GM12878 (cell line): ENCODE measurements around the gene SERPINB4. TPM values are rescaled to one million over a fixed set of nuclear protein-coding genes. Genes with fewer than 3 reads are reported as not detected.
"Not testable (repeated sequence)": the region's sequence is repeated elsewhere in the genome, so short reads cannot be mapped to it uniquely, and the experiment has no call there.

Experiments
- ATAC-seq: fragments of 200-7000 bp; cut with Tn5 transposase; 3 replicates; pipeline ENCODE4 v1.9.1; 2020; ENCODE audit warnings: mild to moderate bottlenecking, moderate library complexity
- BruUV-seq: library from RNA; stranded (reverse); fragments of 400-500 nt; replicated peaks from 2 replicates; lab custom pipeline; 2021; lab: Mats Ljungman, UMichigan
- CTCF ChIA-PET: fragments of 300-600 bp; sonication (Branson Sonifier 250); formaldehyde crosslinking; extraction: SDS; loops from one replicate; lab custom pipeline; 2021; ENCODE audit warnings: inconsistent platforms; lab: Yijun Ruan, JAX
- POLR2A ChIA-PET: fragments of 350-600 bp; formaldehyde crosslinking; extraction: SDS; loops from one replicate; lab custom pipeline; 2021; ENCODE audit warnings: inconsistent platforms; lab: Charles Lee
- RAD21 ChIA-PET: fragments of 300-600 bp; sonication (Branson Sonifier 250); formaldehyde crosslinking; loops from one replicate; lab custom pipeline; 2023; ENCODE audit warnings: antibody characterized with exemption; ENCODE audit not compliant: unreplicated experiment; lab: Charles Lee
- SMC1A ChIA-PET: fragments of 300-600 bp; sonication (Branson Sonifier 250); formaldehyde crosslinking; loops from one replicate; lab custom pipeline; 2023; ENCODE audit not compliant: unreplicated experiment, uncharacterized antibody; lab: Charles Lee
- DNase-seq: peaks from one replicate; pipeline ENCODE4 v3.0.0-alpha.2; 2011; ENCODE audit warnings: low read depth, low spot score
- FAIRE-seq: peaks from 3 replicates; lab custom pipeline; 2011; peaks lifted over from hg19 to GRCh38; lab: Jason Lieb, UNC
- H2AFZ ChIP-seq: 2 replicates; pipeline ENCODE4 v1.6.0; 2011; ENCODE audit warnings: low read depth, low read length, control low read depth; ENCODE audit not compliant: control insufficient read depth
- H3K27ac ChIP-seq: 2 replicates; pipeline ENCODE4 v1.5.1; 2011; ENCODE audit warnings: control low read depth; ENCODE audit not compliant: control insufficient read depth, insufficient read depth
- H3K27me3 ChIP-seq, 2 experiments: replicated peaks in 1 of 2; 2 replicates each; pipeline versions ENCODE4 v1.6.0 to v1.6.1; 2011; ENCODE audit warnings: low read length in 1 of 2; ENCODE audit not compliant: control insufficient read depth in 2 of 2, insufficient read depth in 2 of 2
- H3K36me3 ChIP-seq, 2 experiments: 2 replicates each; pipeline ENCODE4 v1.5.1; 2011; ENCODE audit warnings: low read length in 1 of 2; ENCODE audit not compliant: control insufficient read depth in 2 of 2, insufficient read depth in 2 of 2
- H3K4me1 ChIP-seq: 2 replicates; pipeline ENCODE4 v1.6.1; 2011; ENCODE audit warnings: mild to moderate bottlenecking, low read length, moderate library complexity, mixed read lengths; ENCODE audit not compliant: control insufficient read depth, insufficient read depth
- H3K4me2 ChIP-seq: 2 replicates; pipeline ENCODE4 v1.6.0; 2011; ENCODE audit warnings: control low read depth; ENCODE audit not compliant: control insufficient read depth, insufficient read depth
- H3K4me3 ChIP-seq: fragments of 200-600 bp; sonication (generic); 2 replicates; pipeline ENCODE4 v1.5.1; 2016
- H3K79me2 ChIP-seq: 2 replicates; pipeline ENCODE4 v1.6.0; 2011; ENCODE audit warnings: low read length; ENCODE audit not compliant: control insufficient read depth, insufficient read depth
- H3K9ac ChIP-seq: 2 replicates; pipeline ENCODE4 v1.8.0; 2011; ENCODE audit warnings: low read length, control low read depth, mixed read lengths; ENCODE audit not compliant: control insufficient read depth, insufficient read depth
- H3K9me3 ChIP-seq: replicated peaks from 3 replicates; pipeline ENCODE4 v1.5.1; 2011; ENCODE audit warnings: mild to moderate bottlenecking, low read length; ENCODE audit not compliant: control insufficient read depth, insufficient read depth
- H4K20me1 ChIP-seq: 2 replicates; pipeline ENCODE4 v1.6.0; 2011; ENCODE audit not compliant: control insufficient read depth, insufficient read depth
- ASH2L ChIP-seq: fragments of 300-600, 200-600 bp; sonication (generic); IDR thresholded peaks from 2 replicates; pipeline ENCODE4 v1.6.1; 2017; ENCODE audit warnings: low read depth, mild to moderate bottlenecking, borderline replicate concordance
- CEBPB ChIP-seq, 2 experiments: fragments of 150-350 bp in 1 of 2; IDR thresholded peaks; 2 replicates each; pipeline ENCODE4 v1.6.1; 2012 to 2014; ENCODE audit warnings: low read depth in 2 of 2, low read length in 2 of 2, borderline replicate concordance in 1 of 2, inconsistent platforms in 1 of 2
- ETV6 ChIP-seq, 2 experiments: fragments of 450-650 bp in 1 of 2; IDR thresholded peaks in 1 of 2; conservative IDR thresholded peaks in 1 of 2; 2 replicates each; pipeline ENCODE4 v1.6.1; 2014; ENCODE audit warnings: antibody characterized with exemption in 1 of 2, borderline replicate concordance in 1 of 2, low read depth in 1 of 2, mild to moderate bottlenecking in 1 of 2, moderate library complexity in 1 of 2
- HDGF ChIP-seq: fragments of 450-650 bp; IDR thresholded peaks from 2 replicates; pipeline ENCODE4 v1.6.1; 2016; ENCODE audit warnings: antibody characterized with exemption
- WGBS: methylation state at CpG from one replicate; pipeline ENCODE4 v1.1.6; 2016; ENCODE audit warnings: low lambda C conversion rate; ENCODE audit not compliant: insufficient replicate concordance, insufficient coverage; ENCODE audit errors: missing lambda C conversion rate; 5-methylcytosine and 5-hydroxymethylcytosine counted together
- in situ Hi-C: fragments of 300-500 bp; cut with MboI; formaldehyde crosslinking; loops from 9 replicates; pipeline ENCODE4 v1.14.3; 2018; ENCODE audit warnings: mixed read lengths
- intact Hi-C: fragments of 100-400 bp; cut with micrococcal nuclease; formaldehyde crosslinking; loops from one replicate; pipeline ENCODE4 v1.14.2; 2022; ENCODE audit not compliant: unreplicated experiment
- polyA plus RNA-seq, 11 experiments: library from polyadenylated mRNA; depleted of rRNA in 4 of 11; unstranded in 6 of 11; stranded (reverse) in 5 of 11; fragments of >200 nt; fragmentation: Nextera tagmentation in 4 of 11; fragmentation: Illumina TruSeq in 1 of 11; extraction: Ambion mirVana in 4 of 11; extraction: Trizol in 1 of 11; gene quantifications; 1 replicate in 1 of 11; 2 replicates in 10 of 11; pipeline versions ENCODE4 v1.2.1 to v1.2.3, GENCODE V29; 2011 to 2016; ENCODE audit warnings: inconsistent platforms in 2 of 11, missing spikeins in 2 of 11, low read depth in 1 of 11
- total RNA-seq, 4 experiments: library from RNA; depleted of rRNA in 3 of 4; stranded (reverse); fragments of >200 nt in 3 of 4; fragmentation: Illumina TruSeq in 1 of 4; extraction: Trizol in 1 of 4; gene quantifications; 2 replicates each; pipeline versions ENCODE4 v1.2.1 to v1.2.3, GENCODE V29; 2013 to 2021

SERPINB4 gene
- total and polyA plus RNA-seq, 10 of the 15 experiments (the other 5 are each of a cell fraction or from before 2014, with no cell fraction given), result not detected

- in situ Hi-C loops, result no loop called here
Measured at GRCh38 chr18:63646936-63647335, 2.9 kb upstream of the SERPINB4 start.

GRCh38 chr18:63644694-63645093 lies 638 bp upstream of the SERPINB4 start:
- H4K20me1 ChIP-seq, H3K36me3 ChIP-seq, FAIRE-seq, H3K79me2 ChIP-seq, H3K4me1 ChIP-seq, H3K9ac ChIP-seq, in situ Hi-C loops, H3K9me3 ChIP-seq, intact Hi-C loops, H3K4me3 ChIP-seq, SMC1A ChIA-PET, CTCF ChIA-PET, POLR2A ChIA-PET, H2AFZ ChIP-seq, BruUV-seq, ATAC-seq, RAD21 ChIA-PET, H3K4me2 ChIP-seq, H3K27me3 ChIP-seq, H3K27ac ChIP-seq, DNase-seq: not testable (repeated sequence)
- 42% methylated on average over 1 of the region's 1 CpG for WGBS

More at GRCh38 chr18:63646936-63647335, 2.9 kb upstream of the SERPINB4 start:
- Histone ChIP-seq H3K9ac (no peak overlapping the region), H3K36me3 (no peaks in the 10 kb centered on the region), H3K79me2 (no peaks in the 10 kb centered on the region), H3K4me3 (no peak overlapping the region), H3K9me3 (no peaks in the 10 kb centered on the region), H3K27ac (no peak overlapping the region), H3K27me3 (no peaks in the 10 kb centered on the region), H4K20me1 (no peaks in the 10 kb centered on the region), H2AFZ (no peak overlapping the region), H3K4me2 (no peak overlapping the region), H3K4me1 (no peaks in the 10 kb centered on the region)
- ChIA-PET SMC1A (no interaction called here), CTCF (no interaction called here), POLR2A (no interaction called here), RAD21 (no interaction called here)
- TF ChIP-seq ETV6 (conservative IDR thresholded peaks at IDR 0.05 in 1 of 2, IDR thresholded peaks at IDR 0.05 in 1 of 2; ENCODE audit: borderline replicate concordance in 1 of 2, low read depth in 1 of 2) (no peak), ASH2L (no peak), CEBPB (IDR thresholded peaks at IDR 0.05; ENCODE audit: borderline replicate concordance in 1 of 2, low read depth in 2 of 2, low read length in 2 of 2) (no peak), HDGF (no peak)
- FAIRE-seq (no peak), DNase-seq (no peak), ATAC-seq (no peak)
- intact Hi-C loops, result no loop called here
- BruUV-seq, result no TSS peak

- H2AFZ ChIP-seq, H3K9ac ChIP-seq, H3K4me1 ChIP-seq, H3K9me3 ChIP-seq, RAD21 ChIA-PET, BruUV-seq, FAIRE-seq, intact Hi-C loops, H4K20me1 ChIP-seq, DNase-seq, CTCF ChIA-PET, H3K79me2 ChIP-seq, H3K4me3 ChIP-seq, SMC1A ChIA-PET, ATAC-seq, H3K27me3 ChIP-seq, H3K4me2 ChIP-seq, in situ Hi-C loops, POLR2A ChIA-PET, H3K27ac ChIP-seq, H3K36me3 ChIP-seq: not testable (repeated sequence)
- 37% methylated on average over 4 of the region's 4 CpGs for WGBS
Measured at GRCh38 chr18:63642668-63643356, 1.2 kb downstream of the SERPINB4 start.
